Natural killer cell treated with Interleukin-12 subunit alpha and Interleukin-12 subunit beta and Interleukin-15 and Interleukin-18, amount 100 ng/mL, for 72 hours (primary cell): Measurements from ENCODE around the gene AOAH. TPM values are rescaled to one million over a fixed set of nuclear protein-coding genes. Genes with fewer than 3 reads are reported as not detected.
"Not testable (repeated sequence)": the region's sequence is repeated elsewhere in the genome, so short reads cannot be mapped to it uniquely, and the experiment has no call there.

ENCODE experiments used
- ATAC-seq, 2 donors: fragments of 150-1000 bp; cut with Tn5 transposase in 1 of 2; sonication (Bioruptor Pico), chemical (Tn5 transposase) in 1 of 2; 2 replicates each; pipeline ENCODE4 v1.10.0; 2021
- DNase-seq: peaks from one replicate; pipeline ENCODE4 v3.0.0; 2022; ENCODE audit warnings: low spot score
- H3K27ac Mint-ChIP-seq, 2 donors: 1 replicate in 1 of 2; 2 replicates in 1 of 2; pipeline ENCODE4 v1.8.0; 2022; ENCODE audit warnings: mixed read lengths in 2 of 2, mild to moderate bottlenecking in 1 of 2, moderate library complexity in 1 of 2
- H3K27me3 Mint-ChIP-seq, 2 donors: 1 replicate in 1 of 2; 2 replicates in 1 of 2; pipeline ENCODE4 v1.8.0; 2022; ENCODE audit warnings: mixed read lengths in 2 of 2
- H3K36me3 Mint-ChIP-seq: one replicate; pipeline ENCODE4 v1.8.0; 2022; ENCODE audit warnings: mixed read lengths
- H3K4me1 Mint-ChIP-seq, 2 donors: 1 replicate in 1 of 2; 2 replicates in 1 of 2; pipeline ENCODE4 v1.8.0; 2022; ENCODE audit warnings: low read depth in 2 of 2, mixed read lengths in 2 of 2, mild to moderate bottlenecking in 1 of 2
- H3K4me3 Mint-ChIP-seq: one replicate; pipeline ENCODE4 v1.8.0; 2022; ENCODE audit warnings: mixed read lengths
- H3K9me3 Mint-ChIP-seq: 2 replicates; pipeline ENCODE4 v1.8.0; 2022; ENCODE audit warnings: mixed read lengths
- total RNA-seq, 2 donors: library from RNA; stranded (reverse); gene quantifications; one replicate each; pipeline ENCODE4 v1.2.3, GENCODE V29; 2022

AOAH gene
- total RNA-seq, 2 donors from 2014 or later = 108 to 136 TPM

- H3K4me1 Mint-ChIP-seq = peaks cover 5 to 6% of the 10 kb centered on the region in 2 donors
- no peaks in the 10 kb centered on the region for H3K27me3 Mint-ChIP-seq
- ATAC-seq (no peak), DNase-seq (no peak)
- H3K9me3 Mint-ChIP-seq = no peaks in the 10 kb centered on the region
- no peak overlapping the region for H3K4me3 Mint-ChIP-seq
- no peak overlapping the region for H3K27ac Mint-ChIP-seq
- peaks cover 5% of the 10 kb centered on the region for H3K36me3 Mint-ChIP-seq
These were observed 238.0 kb downstream of the AOAH start for GRCh38 chr7:36486336-36486735.

GRCh38 chr7:36484265-36484664 lies 240.0 kb downstream of the AOAH start:
- Mint-ChIP-seq H3K27me3 (no peaks in the 10 kb centered on the region), H3K4me3 (no peak overlapping the region), H3K27ac (no peak overlapping the region), H3K9me3 (no peaks in the 10 kb centered on the region), H3K36me3 (peaks cover 17% of the 10 kb centered on the region), H3K4me1 (peaks cover 5 to 6% of the 10 kb centered on the region in 2 donors)
- ATAC-seq (no peak), DNase-seq (no peak)

DNA sequence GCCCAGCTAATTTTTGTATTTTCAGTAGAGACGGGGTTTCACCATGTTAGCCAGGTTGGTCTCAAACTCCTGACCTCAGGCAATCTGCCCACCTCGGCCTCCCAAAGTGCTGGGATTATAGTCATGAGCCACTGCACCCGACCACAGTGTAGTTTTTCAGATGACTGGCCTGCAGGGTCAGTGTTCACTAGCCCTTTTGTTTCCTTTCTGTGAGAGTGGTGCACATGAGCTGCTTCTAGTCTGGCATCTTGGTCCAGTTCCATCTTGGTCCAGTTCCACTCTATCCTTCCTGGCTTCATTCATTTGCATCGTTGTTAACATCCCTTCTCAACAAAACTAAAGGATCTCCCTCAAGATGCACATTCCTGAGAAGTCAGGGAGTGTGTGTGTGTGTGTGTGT lies 240.4 kb downstream of the AOAH start:
- not testable (repeated sequence) for DNase-seq, H3K4me3 Mint-ChIP-seq, H3K27ac Mint-ChIP-seq, H3K9me3 Mint-ChIP-seq, H3K4me1 Mint-ChIP-seq, H3K27me3 Mint-ChIP-seq, ATAC-seq
- peaks cover 21% of the 10 kb centered on the region for H3K36me3 Mint-ChIP-seq

- DNase-seq (no peak), ATAC-seq (no peak)
- Mint-ChIP-seq H3K4me1 (peaks cover 12 to 18% of the 10 kb centered on the region in 2 donors), H3K4me3 (no peak overlapping the region), H3K27ac (no peak overlapping the region), H3K9me3 (no peaks in the 10 kb centered on the region), H3K36me3 (peaks cover 21% of the 10 kb centered on the region), H3K27me3 (no peaks in the 10 kb centered on the region)
These were observed 245.5 kb downstream of the AOAH start for GRCh38 chr7:36478745-36479144.

DNA sequence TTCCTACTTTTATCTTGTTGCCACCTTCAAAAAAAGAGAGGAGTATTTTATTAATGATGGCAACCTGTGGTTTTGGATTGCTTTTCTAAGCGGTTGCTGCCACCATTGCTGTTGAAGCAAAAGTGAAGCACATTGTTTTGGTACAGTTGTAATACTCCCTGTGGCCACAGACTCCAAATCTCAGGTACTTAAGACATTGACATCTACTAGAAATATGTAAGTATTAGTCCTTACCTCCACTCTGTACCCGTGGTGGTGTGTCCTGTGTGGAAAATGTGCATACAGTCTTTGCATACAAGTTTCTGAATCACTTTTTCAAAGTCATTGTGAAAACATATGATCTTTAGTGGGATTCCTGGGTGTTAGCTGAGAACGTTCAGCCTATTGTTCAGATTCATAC lies 248.9 kb downstream of the AOAH start:
- Mint-ChIP-seq H3K27me3 (no peaks in the 10 kb centered on the region), H3K4me3 (no peak overlapping the region), H3K27ac (peak overlapping the region in 1 of 2 donors; percentile 65), H3K36me3 (peaks cover 13% of the 10 kb centered on the region), H3K9me3 (no peaks in the 10 kb centered on the region), H3K4me1 (peaks cover 15 to 18% of the 10 kb centered on the region in 2 donors)
- ATAC-seq (peak in 1 of 2 donors; percentile 37), DNase-seq (no peak)

DNA sequence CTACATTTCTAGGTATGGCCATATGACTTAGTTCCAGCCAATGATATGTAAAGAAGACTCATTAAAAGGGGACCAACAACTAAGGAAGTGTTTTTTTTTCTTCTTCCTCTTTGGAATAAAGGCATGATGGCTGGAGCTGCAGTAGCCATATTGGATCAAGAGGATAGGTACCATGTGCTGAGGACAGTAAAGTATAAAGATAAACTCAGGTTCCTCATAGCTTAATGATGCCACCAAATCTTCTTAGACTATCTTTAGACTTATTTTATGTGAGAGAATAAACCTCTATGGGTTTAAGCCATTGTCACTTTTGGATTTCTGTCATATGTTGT lies 249.3 kb downstream of the AOAH start:
- no peak for DNase-seq
- H3K4me1 Mint-ChIP-seq = peaks cover 15 to 18% of the 10 kb centered on the region in 2 donors
- peaks cover 12% of the 10 kb centered on the region for H3K36me3 Mint-ChIP-seq
- H3K4me3 Mint-ChIP-seq = peak overlapping the region; percentile 55
- no peak for ATAC-seq
- H3K27ac Mint-ChIP-seq = peak overlapping the region in 1 of 2 donors; percentile 65
- H3K9me3 Mint-ChIP-seq = no peaks in the 10 kb centered on the region
- no peaks in the 10 kb centered on the region for H3K27me3 Mint-ChIP-seq

- peaks cover 0 to 2% of the 10 kb centered on the region in 2 donors for H3K27me3 Mint-ChIP-seq
- H3K4me3 Mint-ChIP-seq = peak overlapping the region; percentile 55
- ATAC-seq = peak; percentile 62 to 72
- no peak for DNase-seq
- peaks cover 15 to 18% of the 10 kb centered on the region in 2 donors for H3K4me1 Mint-ChIP-seq
- peak overlapping the region; percentile 36 to 65 for H3K27ac Mint-ChIP-seq
- H3K36me3 Mint-ChIP-seq = peaks cover 6% of the 10 kb centered on the region
- H3K9me3 Mint-ChIP-seq = no peaks in the 10 kb centered on the region
These were observed 249.8 kb downstream of the AOAH start for GRCh38 chr7:36474283-36475010.

GRCh38 chr7:36473454-36474282 lies 250.6 kb downstream of the AOAH start:
- no peaks in the 10 kb centered on the region for H3K9me3 Mint-ChIP-seq
- H3K27ac Mint-ChIP-seq = peak overlapping the region; percentile 36 to 65
- H3K4me1 Mint-ChIP-seq = peaks cover 15 to 18% of the 10 kb centered on the region in 2 donors
- no peak overlapping the region for H3K4me3 Mint-ChIP-seq
- DNase-seq = no peak
- peaks cover 0 to 6% of the 10 kb centered on the region in 2 donors for H3K27me3 Mint-ChIP-seq
- peak in 1 of 2 donors; percentile 43 for ATAC-seq
- no peaks in the 10 kb centered on the region for H3K36me3 Mint-ChIP-seq

DNA sequence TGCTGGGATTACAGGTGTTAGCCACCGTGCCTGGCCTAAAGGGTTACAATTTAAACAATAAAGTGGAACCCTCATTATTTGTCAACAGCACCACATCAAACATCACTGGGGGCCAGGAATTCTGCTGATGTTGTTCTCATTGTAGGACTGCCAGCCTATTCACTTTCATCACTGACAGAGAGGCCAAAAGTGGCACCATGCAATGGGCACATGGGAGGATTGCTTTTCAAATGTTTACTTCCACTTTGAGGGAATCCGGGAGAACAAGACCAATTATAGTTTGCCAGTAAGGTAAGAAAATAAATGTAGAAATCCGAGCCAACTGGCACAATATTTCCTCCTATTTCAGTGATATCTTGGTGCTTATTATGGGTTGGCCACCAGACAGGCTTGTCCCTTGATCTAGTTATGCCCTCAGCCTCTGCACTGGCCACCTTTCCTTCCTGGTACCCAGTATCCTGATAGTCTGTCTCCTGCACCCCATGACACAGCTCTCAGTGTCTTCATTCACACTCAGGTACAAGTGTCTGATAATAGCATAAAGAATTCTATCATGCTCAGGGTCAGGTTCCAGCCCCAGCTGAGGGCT lies 252.1 kb downstream of the AOAH start:
- Mint-ChIP-seq H3K4me3 (no peak overlapping the region), H3K9me3 (no peaks in the 10 kb centered on the region), H3K4me1 (peaks cover 15 to 18% of the 10 kb centered on the region in 2 donors), H3K36me3 (no peaks in the 10 kb centered on the region), H3K27ac (no peak overlapping the region), H3K27me3 (peaks cover 0 to 6% of the 10 kb centered on the region in 2 donors)
- ATAC-seq = no peak
- no peak for DNase-seq

- H3K27me3 Mint-ChIP-seq = peaks cover 9 to 19% of the 10 kb centered on the region in 2 donors
- ATAC-seq = no peak
These were observed 255.1 kb downstream of the AOAH start for GRCh38 chr7:36469236-36469635.

GRCh38 chr7:36468370-36469101 lies 255.8 kb downstream of the AOAH start:
- no peak for ATAC-seq
- H3K27me3 Mint-ChIP-seq = peaks cover 12 to 23% of the 10 kb centered on the region in 2 donors
- H3K36me3 Mint-ChIP-seq = no peaks in the 10 kb centered on the region
- DNase-seq = no peak
- no peak overlapping the region for H3K4me3 Mint-ChIP-seq
- no peak overlapping the region for H3K27ac Mint-ChIP-seq
- H3K4me1 Mint-ChIP-seq = peaks cover 0 to 2% of the 10 kb centered on the region in 2 donors
- H3K9me3 Mint-ChIP-seq = no peaks in the 10 kb centered on the region

More at GRCh38 chr7:36469236-36469635, 255.1 kb downstream of the AOAH start:
- Mint-ChIP-seq H3K4me3 (no peak overlapping the region), H3K27ac (no peak overlapping the region), H3K9me3 (no peaks in the 10 kb centered on the region), H3K4me1 (peaks cover 5 to 8% of the 10 kb centered on the region in 2 donors), H3K36me3 (no peaks in the 10 kb centered on the region)
- DNase-seq = no peak

GRCh38 chr7:36466001-36466400 lies 258.3 kb downstream of the AOAH start:
- not testable (repeated sequence) for H3K36me3 Mint-ChIP-seq, H3K4me1 Mint-ChIP-seq, H3K27ac Mint-ChIP-seq, H3K4me3 Mint-ChIP-seq, DNase-seq, ATAC-seq, H3K9me3 Mint-ChIP-seq
- peaks cover 12 to 30% of the 10 kb centered on the region in 2 donors for H3K27me3 Mint-ChIP-seq

- DNase-seq = no peak
- H3K9me3 Mint-ChIP-seq = no peaks in the 10 kb centered on the region
- H3K27ac Mint-ChIP-seq = no peak overlapping the region
- peaks cover 12 to 26% of the 10 kb centered on the region in 2 donors for H3K27me3 Mint-ChIP-seq
- H3K4me1 Mint-ChIP-seq = no peaks in the 10 kb centered on the region
- H3K4me3 Mint-ChIP-seq = no peak overlapping the region
- ATAC-seq = no peak
- no peaks in the 10 kb centered on the region for H3K36me3 Mint-ChIP-seq
These were observed 260.0 kb downstream of the AOAH start for GRCh38 chr7:36464271-36464670.
